Peyer's patch (tissue), 4 donors: ENCODE measurements around the gene SPATA7. TPM values are rescaled to one million over a fixed set of nuclear protein-coding genes. Genes with fewer than 3 reads are reported as not detected.

Experiments used
- DNase-seq, 3 donors: peaks; one replicate each; pipeline ENCODE4 v3.0.0-alpha.2; 2017 to 2019
- H3K27ac ChIP-seq, 4 donors: fragments of 200-600 bp; sonication (generic); one replicate each; pipeline ENCODE4 v1.5.1; 2016 to 2019
- H3K27me3 ChIP-seq, 2 donors: fragments of 200-600 bp; sonication (generic); one replicate each; pipeline ENCODE4 v1.5.1; 2019
- H3K36me3 ChIP-seq, 3 donors: fragments of 200-600 bp; sonication (generic); one replicate each; pipeline ENCODE4 v1.5.1; 2016 to 2019
- H3K4me1 ChIP-seq, 4 donors: fragments of 200-600 bp; sonication (generic); one replicate each; pipeline ENCODE4 v1.5.1; 2016 to 2019
- H3K4me3 ChIP-seq, 4 donors: fragments of 200-600 bp; sonication (generic); 1 replicate in 3 of 4; 2 replicates in 1 of 4; pipeline ENCODE4 v1.5.1; 2016 to 2019; ENCODE audit warnings: mild to moderate bottlenecking in 1 of 4
- H3K9me3 ChIP-seq, 4 donors: fragments of 200-600 bp; sonication (generic); one replicate each; pipeline ENCODE4 v1.5.1; 2016 to 2019; ENCODE audit warnings: mild to moderate bottlenecking in 1 of 4
- CTCF ChIP-seq, 6 experiments: fragments of 450-650 bp in 4 of 6; fragments of 200-600 bp in 2 of 6; sonication (generic) in 1 of 6; IDR thresholded peaks; one replicate each; pipeline ENCODE4 v1.5.1; 2017 to 2019; ENCODE audit warnings: antibody characterized with exemption in 6 of 6, mild to moderate bottlenecking in 3 of 6, moderate library complexity in 1 of 6
- POLR2A ChIP-seq, 2 donors: fragments of 450-650 bp; IDR thresholded peaks; one replicate each; pipeline ENCODE4 v1.5.1; 2017; ENCODE audit warnings: antibody characterized with exemption in 2 of 2, mild to moderate bottlenecking in 2 of 2, moderate library complexity in 2 of 2
- total RNA-seq, 4 donors: library from RNA; depleted of rRNA; stranded (reverse); fragments of >200 nt; gene quantifications; one replicate each; pipeline ENCODE4 v1.1.0, GENCODE V29; 2016

Gene SPATA7
- total RNA-seq, 4 donors from 2014 or later = 2.6 to 27.2 (median 9.0) TPM

- H3K9me3 ChIP-seq = no peaks in the 10 kb centered on the region
- H3K4me3 ChIP-seq = no peak overlapping the region
- peaks cover 0 to 5% (median 0%) of the 10 kb centered on the region in 4 donors for H3K4me1 ChIP-seq
- H3K27ac ChIP-seq = no peak overlapping the region
- TF ChIP-seq CTCF (IDR thresholded peaks at IDR 0.05) (no peak), POLR2A (IDR thresholded peaks at IDR 0.05) (no peak)
- H3K36me3 ChIP-seq = peaks cover 0 to 35% (median 0%) of the 10 kb centered on the region in 3 donors
- DNase-seq = no peak
- no peaks in the 10 kb centered on the region for H3K27me3 ChIP-seq
Measured at GRCh38 chr14:88477513-88478250, 92.2 kb downstream of the SPATA7 start.

DNA sequence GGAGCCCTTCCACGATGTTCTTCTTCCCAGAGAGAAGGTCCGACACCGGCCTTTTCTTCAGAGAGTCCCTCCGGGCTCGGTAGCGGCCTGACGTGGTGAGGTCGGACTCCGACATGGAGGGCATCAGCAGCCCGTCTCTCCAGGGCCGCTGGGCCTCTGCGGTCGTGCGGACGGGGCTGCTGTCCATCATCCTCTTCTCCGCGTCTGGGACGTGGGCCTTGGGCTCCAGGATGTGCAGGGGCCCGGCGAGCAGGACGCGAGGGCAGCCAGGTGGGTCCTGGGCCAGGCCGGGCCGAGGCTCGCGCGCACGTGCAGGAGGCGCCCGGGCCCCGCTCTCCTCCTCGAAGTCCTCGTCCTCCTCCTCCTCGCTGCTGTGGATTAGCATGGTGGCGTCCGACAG is 93.5 kb downstream of the SPATA7 start:
- Histone ChIP-seq H3K4me1 (peaks cover 0 to 4% (median 0%) of the 10 kb centered on the region in 4 donors), H3K36me3 (peaks cover 0 to 34% (median 0%) of the 10 kb centered on the region in 3 donors), H3K9me3 (no peaks in the 10 kb centered on the region), H3K27ac (no peak overlapping the region), H3K27me3 (no peaks in the 10 kb centered on the region), H3K4me3 (no peak overlapping the region)
- DNase-seq = no peak
- TF ChIP-seq POLR2A (IDR thresholded peaks at IDR 0.05) = no peak
- TF ChIP-seq CTCF (IDR thresholded peaks at IDR 0.05) = no peak

DNA sequence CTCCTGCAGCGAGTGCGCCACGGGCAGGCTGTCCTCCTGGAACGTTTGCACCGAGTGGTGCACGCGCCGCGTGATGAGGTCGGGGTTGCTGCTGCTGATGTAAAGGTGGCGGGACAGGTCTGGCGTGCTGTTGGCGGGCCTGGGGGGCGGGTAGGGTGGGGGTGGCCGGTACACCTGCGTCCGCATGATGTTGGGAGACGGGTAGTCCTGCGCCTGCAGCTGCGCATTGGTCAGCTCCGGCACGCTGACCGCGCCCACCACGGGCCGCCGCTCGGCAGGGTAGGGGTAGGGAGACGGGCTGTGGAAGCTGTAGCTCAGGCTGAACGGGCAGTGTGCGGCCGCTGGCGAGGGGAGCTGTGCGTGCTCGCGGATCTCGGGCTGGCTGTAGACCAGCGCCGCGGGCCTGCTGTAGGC is 94.1 kb downstream of the SPATA7 start:
- TF ChIP-seq CTCF (IDR thresholded peaks at IDR 0.05) = no peak
- TF ChIP-seq POLR2A (IDR thresholded peaks at IDR 0.05) = no peak
- Histone ChIP-seq H3K27me3 (no peaks in the 10 kb centered on the region), H3K4me1 (no peaks in the 10 kb centered on the region), H3K9me3 (no peaks in the 10 kb centered on the region), H3K4me3 (no peak overlapping the region), H3K36me3 (peaks cover 0 to 39% (median 0%) of the 10 kb centered on the region in 3 donors), H3K27ac (no peak overlapping the region)
- DNase-seq = no peak

- Histone ChIP-seq H3K27ac (no peak overlapping the region), H3K4me3 (no peak overlapping the region), H3K27me3 (no peaks in the 10 kb centered on the region), H3K9me3 (no peaks in the 10 kb centered on the region), H3K36me3 (peaks cover 0 to 45% (median 0%) of the 10 kb centered on the region in 3 donors), H3K4me1 (no peaks in the 10 kb centered on the region)
- no peak for DNase-seq
- TF ChIP-seq POLR2A (IDR thresholded peaks at IDR 0.05) (no peak), CTCF (IDR thresholded peaks at IDR 0.05) (no peak)
Measured at GRCh38 chr14:88481059-88481458, 95.6 kb downstream of the SPATA7 start.

DNA sequence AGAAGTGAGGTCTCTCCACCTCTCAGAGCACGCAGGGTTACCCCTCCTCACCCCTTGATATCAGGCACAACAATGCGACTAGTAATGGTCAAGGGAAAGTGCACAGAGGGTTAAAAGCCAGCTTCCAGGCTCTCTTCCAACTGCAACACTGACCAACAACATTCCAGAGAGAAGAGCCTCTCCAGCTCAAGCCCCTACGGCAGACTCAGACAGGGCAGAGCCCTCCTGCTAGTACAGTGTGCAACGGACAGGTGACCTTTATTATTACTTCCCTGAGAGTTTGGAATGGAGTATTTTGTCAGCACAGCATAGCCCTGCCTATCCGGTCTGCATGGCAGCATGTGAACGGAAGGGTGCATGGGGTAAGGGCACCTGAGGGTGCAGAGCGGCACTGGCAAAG is 96.3 kb downstream of the SPATA7 start:
- Histone ChIP-seq H3K9me3 (no peaks in the 10 kb centered on the region), H3K36me3 (peaks cover 0 to 46% (median 0%) of the 10 kb centered on the region in 3 donors), H3K27ac (no peak overlapping the region), H3K4me3 (no peak overlapping the region), H3K4me1 (no peaks in the 10 kb centered on the region), H3K27me3 (no peaks in the 10 kb centered on the region)
- no peak for TF ChIP-seq POLR2A (IDR thresholded peaks at IDR 0.05)
- no peak for TF ChIP-seq CTCF (IDR thresholded peaks at IDR 0.05)
- DNase-seq = no peak
